ENCODE data around the gene TAAR1.

GRCh38 chr6:132623106-132623845 is 35.7 kb downstream of the TAAR1 start:
- TF ChIP-seq CTCF (IDR thresholded peaks at IDR 0.05; ENCODE audit: low read depth, low read length) (no peak), EZH2phosphoT487 (IDR thresholded peaks at IDR 0.05; ENCODE audit: low read depth) (no peak)
